WTC11 (cell line): Measurements from ENCODE around the gene TMEM121. TPM values are rescaled to one million over a fixed set of nuclear protein-coding genes. Genes with fewer than 3 reads are reported as not detected.
A peak's percentile ranks its signal among the peaks of the same experiment; 100 is the strongest.

Experiments used
- ATAC-seq: fragments of 200-7000 bp; cut with Tn5 transposase; 2 replicates; pipeline ENCODE4 v1.10.0; 2021; ENCODE audit warnings: mild to moderate bottlenecking, moderate library complexity
- CTCF ChIA-PET: fragments of 300-600 bp; sonication (Branson Sonifier 250); formaldehyde crosslinking; loops from one replicate; lab custom pipeline; 2021; ENCODE audit warnings: antibody characterized with exemption; lab: Charles Lee
- POLR2A ChIA-PET: fragments of 350-600 bp; sonication (Branson Sonifier 250); formaldehyde crosslinking; loops from one replicate; lab custom pipeline; 2021; ENCODE audit warnings: antibody characterized with exemption; lab: Charles Lee
- DNase-seq: peaks from one replicate; pipeline ENCODE4 v3.0.0; 2021; ENCODE audit warnings: low spot score
- H3K27ac Mint-ChIP-seq: 2 replicates; pipeline ENCODE4 v1.8.0; 2021; ENCODE audit warnings: mixed read lengths
- H3K27me3 Mint-ChIP-seq: 2 replicates; pipeline ENCODE4 v1.8.0; 2021; ENCODE audit warnings: low read depth, mild to moderate bottlenecking, moderate library complexity, mixed read lengths
- H3K36me3 Mint-ChIP-seq: 2 replicates; pipeline ENCODE4 v1.8.0; 2021; ENCODE audit warnings: mixed read lengths
- H3K4me1 Mint-ChIP-seq: 2 replicates; pipeline ENCODE4 v1.8.0; 2022; ENCODE audit warnings: mixed read lengths
- H3K4me3 Mint-ChIP-seq: 2 replicates; pipeline ENCODE4 v1.8.0; 2021; ENCODE audit warnings: mild to moderate bottlenecking, moderate library complexity, mixed read lengths
- H3K9me3 Mint-ChIP-seq: 2 replicates; pipeline ENCODE4 v1.8.0; 2021; ENCODE audit warnings: mixed read lengths
- ERG ChIP-seq: fragments of 250-450 bp; sonication (Bioruptor Pico); IDR thresholded peaks from 2 replicates; pipeline ENCODE4 v1.8.0; 2021; ENCODE audit warnings: mild to moderate bottlenecking
- FOXK1 ChIP-seq: sonication (generic); formaldehyde crosslinking; IDR thresholded peaks from 2 replicates; pipeline ENCODE4 v1.8.0; 2022; ENCODE audit warnings: mild to moderate bottlenecking, moderate library complexity, missing genetic modification reagents
- JUN ChIP-seq: sonication (generic); formaldehyde crosslinking; IDR thresholded peaks from 2 replicates; pipeline ENCODE4 v1.8.0; 2023; ENCODE audit warnings: mild to moderate bottlenecking, missing genetic modification reagents
- MAX ChIP-seq: sonication (generic); formaldehyde crosslinking; IDR thresholded peaks from 2 replicates; pipeline ENCODE4 v1.8.0; 2022; ENCODE audit warnings: mild to moderate bottlenecking, missing genetic modification reagents
- NFATC4 ChIP-seq: fragments of 250-450 bp; sonication (Bioruptor Pico); IDR thresholded peaks from 2 replicates; pipeline ENCODE4 v1.9.0; 2021; ENCODE audit warnings: mild to moderate bottlenecking
- OVOL2 ChIP-seq: fragments of 250-450 bp; sonication (Bioruptor Pico); IDR thresholded peaks from 2 replicates; pipeline ENCODE4 v1.9.0; 2021; ENCODE audit warnings: mild to moderate bottlenecking, borderline replicate concordance
- PRRX2 ChIP-seq: fragments of 250-450 bp; sonication (Bioruptor Pico); IDR thresholded peaks from 2 replicates; pipeline ENCODE4 v1.8.0; 2021; ENCODE audit warnings: mild to moderate bottlenecking
- RORB ChIP-seq: fragments of 250-450 bp; sonication (Bioruptor Pico); IDR thresholded peaks from 2 replicates; pipeline ENCODE4 v1.9.0; 2021; ENCODE audit warnings: mild to moderate bottlenecking
- SMAD3 ChIP-seq: sonication (generic); formaldehyde crosslinking; IDR thresholded peaks from 2 replicates; pipeline ENCODE4 v1.8.0; 2022; ENCODE audit warnings: missing genetic modification reagents, mild to moderate bottlenecking, borderline replicate concordance
- SP1 ChIP-seq: sonication (generic); formaldehyde crosslinking; conservative IDR thresholded peaks from 2 replicates; pipeline ENCODE4 v1.8.1; 2022; ENCODE audit warnings: missing genetic modification reagents
- ZBTB21 ChIP-seq: sonication (generic); formaldehyde crosslinking; IDR thresholded peaks from 2 replicates; pipeline ENCODE4 v1.8.1; 2023; ENCODE audit warnings: mild to moderate bottlenecking, missing genetic modification reagents, borderline replicate concordance
- ZBTB43 ChIP-seq: sonication (generic); formaldehyde crosslinking; IDR thresholded peaks from 2 replicates; pipeline ENCODE4 v1.8.1; 2023; ENCODE audit warnings: mild to moderate bottlenecking, missing genetic modification reagents
- ZNF281 ChIP-seq: sonication (generic); formaldehyde crosslinking; IDR thresholded peaks from 2 replicates; pipeline ENCODE4 v1.8.0; 2023; ENCODE audit warnings: mild to moderate bottlenecking, missing genetic modification reagents
- total RNA-seq: library from RNA; stranded (reverse); gene quantifications from 3 replicates; pipeline ENCODE4 v1.2.3, GENCODE V29; 2021
- TF ChIP-seq, protein P1 (sequence below): sonication (generic); formaldehyde crosslinking; IDR thresholded peaks from 2 replicates; pipeline ENCODE4 v1.8.1; 2023; ENCODE audit warnings: mild to moderate bottlenecking, missing genetic modification reagents, moderate library complexity
- TF ChIP-seq, protein P2 (sequence below): sonication (generic); formaldehyde crosslinking; IDR thresholded peaks from 2 replicates; pipeline ENCODE4 v1.8.1; 2022; ENCODE audit warnings: missing genetic modification reagents, borderline replicate concordance

TMEM121 gene
- total RNA-seq, 1 experiment from 2014 or later: 0.81 TPM

DNA sequence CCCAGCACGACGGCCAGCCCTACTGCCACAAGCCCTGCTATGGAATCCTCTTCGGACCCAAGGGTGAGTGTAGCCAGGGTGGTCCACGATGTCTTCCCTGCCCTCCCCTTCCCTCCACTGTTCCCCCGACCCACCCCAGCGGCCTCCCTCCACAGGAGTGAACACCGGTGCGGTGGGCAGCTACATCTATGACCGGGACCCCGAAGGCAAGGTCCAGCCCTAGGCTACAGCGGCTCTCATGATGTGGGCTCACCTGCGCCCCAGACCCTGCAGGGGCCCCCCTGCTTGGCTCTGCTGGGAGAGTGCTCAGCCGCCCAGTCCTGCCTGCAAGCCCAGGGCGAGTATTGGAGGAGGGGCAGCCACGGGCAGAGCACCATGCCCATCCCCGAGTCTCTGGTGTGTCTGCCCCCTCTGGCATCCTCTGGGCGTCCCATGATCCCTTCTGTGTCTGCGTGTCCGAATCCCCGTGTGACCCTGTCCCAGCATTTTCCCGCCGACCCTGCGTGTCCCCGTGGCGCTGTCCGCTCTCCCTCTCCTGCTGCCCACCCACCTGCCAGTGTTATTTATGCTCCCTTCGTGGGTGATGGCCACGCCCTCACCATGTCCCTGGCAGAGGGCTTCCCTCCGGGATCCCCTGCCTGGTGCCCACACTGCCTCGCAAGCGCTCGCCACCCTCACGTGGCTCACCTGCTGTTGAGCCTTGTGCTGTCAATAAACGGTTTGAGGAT lies 46.8 kb upstream of the TMEM121 start:
- H3K4me1 Mint-ChIP-seq: peaks cover 21% of the 10 kb centered on the region
- H3K9me3 Mint-ChIP-seq: no peaks in the 10 kb centered on the region
- TF ChIP-seq SP1 (CRISPR knock-in tag): no peak
- no peak for TF ChIP-seq ERG (CRISPR knock-in tag)
- TF ChIP-seq SMAD3: no peak
- no peak for TF ChIP-seq ZNF281 (CRISPR knock-in tag)
- TF ChIP-seq MAX (CRISPR knock-in tag): no peak
- TF ChIP-seq, protein P1, sequence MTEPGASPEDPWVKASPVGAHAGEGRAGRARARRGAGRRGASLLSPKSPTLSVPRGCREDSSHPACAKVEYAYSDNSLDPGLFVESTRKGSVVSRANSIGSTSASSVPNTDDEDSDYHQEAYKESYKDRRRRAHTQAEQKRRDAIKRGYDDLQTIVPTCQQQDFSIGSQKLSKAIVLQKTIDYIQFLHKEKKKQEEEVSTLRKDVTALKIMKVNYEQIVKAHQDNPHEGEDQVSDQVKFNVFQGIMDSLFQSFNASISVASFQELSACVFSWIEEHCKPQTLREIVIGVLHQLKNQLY (CRISPR knock-in tag): no peak
- no peak for DNase-seq
- no peak overlapping the region for H3K27ac Mint-ChIP-seq
- peak overlapping the region; percentile 50 for H3K4me3 Mint-ChIP-seq
- no peaks in the 10 kb centered on the region for H3K36me3 Mint-ChIP-seq
- POLR2A ChIA-PET: no interaction called here
- CTCF ChIA-PET: interaction anchor here (0.7 to 5.1 kb wide), 6 partner anchors 9 to 311 kb away, joined by 4 to 116 read pairs (median 8); partner anchors contain the start of gene JAG2
- ATAC-seq: no peak
- H3K27me3 Mint-ChIP-seq: peaks cover 81% of the 10 kb centered on the region

DNA sequence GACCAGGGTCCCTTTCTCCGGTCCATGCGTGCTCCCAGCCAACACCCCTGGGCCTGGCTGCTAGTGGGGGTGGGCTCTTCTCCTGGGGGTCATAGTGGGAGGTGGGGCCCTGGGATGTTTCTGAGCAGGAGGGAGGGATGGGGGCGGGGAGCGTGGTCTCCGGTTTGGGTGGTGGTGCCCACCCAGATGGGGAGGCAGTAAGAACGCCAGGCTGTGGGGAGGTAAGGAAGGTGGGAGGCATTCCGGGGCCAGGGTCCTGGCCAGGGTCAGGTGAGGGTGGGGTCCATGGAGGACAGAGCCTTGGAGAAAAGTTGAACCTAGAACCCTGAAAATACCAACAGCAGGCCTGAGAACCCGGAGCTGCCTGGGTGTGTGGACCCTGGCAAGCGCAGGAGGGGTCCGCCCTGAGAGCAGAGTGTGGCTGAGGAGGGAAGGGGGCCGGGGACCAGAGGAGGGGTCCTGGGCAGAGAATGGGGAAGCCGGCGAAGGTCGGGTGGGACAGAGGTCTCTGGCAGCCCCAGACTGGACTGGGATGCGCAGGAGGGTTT lies 46.1 kb upstream of the TMEM121 start:
- Mint-ChIP-seq H3K36me3 (no peaks in the 10 kb centered on the region), H3K9me3 (no peaks in the 10 kb centered on the region)
- TF ChIP-seq FOXK1 (CRISPR knock-in tag) (no peak), RORB (CRISPR knock-in tag) (no peak), ZBTB21 (CRISPR knock-in tag) (no peak), ZBTB43 (CRISPR knock-in tag) (no peak), OVOL2 (CRISPR knock-in tag) (no peak), NFATC4 (CRISPR knock-in tag) (no peak), JUN (CRISPR knock-in tag) (no peak), PRRX2 (CRISPR knock-in tag) (no peak)
- TF ChIP-seq, protein P2, sequence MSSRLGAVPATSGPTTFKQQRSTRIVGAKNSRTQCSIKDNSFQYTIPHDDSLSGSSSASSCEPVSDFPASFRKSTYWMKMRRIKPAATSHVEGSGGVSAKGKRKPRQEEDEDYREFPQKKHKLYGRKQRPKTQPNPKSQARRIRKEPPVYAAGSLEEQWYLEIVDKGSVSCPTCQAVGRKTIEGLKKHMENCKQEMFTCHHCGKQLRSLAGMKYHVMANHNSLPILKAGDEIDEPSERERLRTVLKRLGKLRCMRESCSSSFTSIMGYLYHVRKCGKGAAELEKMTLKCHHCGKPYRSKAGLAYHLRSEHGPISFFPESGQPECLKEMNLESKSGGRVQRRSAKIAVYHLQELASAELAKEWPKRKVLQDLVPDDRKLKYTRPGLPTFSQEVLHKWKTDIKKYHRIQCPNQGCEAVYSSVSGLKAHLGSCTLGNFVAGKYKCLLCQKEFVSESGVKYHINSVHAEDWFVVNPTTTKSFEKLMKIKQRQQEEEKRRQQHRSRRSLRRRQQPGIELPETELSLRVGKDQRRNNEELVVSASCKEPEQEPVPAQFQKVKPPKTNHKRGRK (CRISPR knock-in tag): no peak
- TF ChIP-seq, all 79 proteins: peak for 0
- POLR2A ChIA-PET: interaction anchor here (1.4 to 1.7 kb wide), 3 partner anchors 8 to 11 kb away, joined by 3 to 10 read pairs (median 6); no protein-coding TSS in a partner anchor
- Mint-ChIP-seq H3K27ac (no peak overlapping the region), H3K4me3 (no peak overlapping the region), H3K4me1 (peaks cover 21% of the 10 kb centered on the region), H3K27me3 (peaks cover 86% of the 10 kb centered on the region)
- DNase-seq: no peak
- CTCF ChIA-PET: interaction anchor here (0.6 to 5.1 kb wide), 59 partner anchors 9 to 654 kb away, joined by 3 to 116 read pairs (median 4); partner anchors contain the start of genes BRF1, CDCA4, JAG2 and NUDT14
- ATAC-seq: no peak
